Activated gamma-delta T cell treated with anti-CD3 and anti-CD28 coated beads, Interleukin-2, amount 50 U/mL, for 16 hours (primary cell): ENCODE results near the gene PLXNA4.

Experiments
- DNase-seq: peaks from one replicate; pipeline ENCODE4 v3.0.0-alpha.2; 2020; ENCODE audit warnings: low read depth

The PLXNA4 gene

DNA sequence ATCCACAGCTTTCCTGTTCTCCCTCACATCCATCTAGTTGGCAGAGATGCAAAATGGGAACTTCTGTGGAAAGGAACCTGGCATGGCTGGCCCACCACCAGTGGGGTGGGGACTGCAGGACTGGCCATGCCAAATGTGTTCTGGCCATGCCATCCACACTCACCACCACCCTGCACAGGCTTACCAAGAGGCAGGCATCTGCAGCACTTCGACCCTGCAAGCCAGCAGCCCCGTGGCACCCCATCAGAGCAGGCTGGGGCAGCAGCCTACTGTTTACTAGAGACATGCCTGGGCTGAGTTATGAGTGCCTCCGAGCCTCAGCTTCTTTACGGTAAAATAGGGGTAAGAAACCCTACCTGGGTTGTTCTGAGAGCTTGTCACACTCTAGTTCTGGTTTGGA lies 313.1 kb downstream of the PLXNA4 start:
- DNase-seq, result no peak

- DNase-seq, result no peak
These were observed 314.2 kb downstream of the PLXNA4 start for GRCh38 chr7:132262160-132262470.

DNA sequence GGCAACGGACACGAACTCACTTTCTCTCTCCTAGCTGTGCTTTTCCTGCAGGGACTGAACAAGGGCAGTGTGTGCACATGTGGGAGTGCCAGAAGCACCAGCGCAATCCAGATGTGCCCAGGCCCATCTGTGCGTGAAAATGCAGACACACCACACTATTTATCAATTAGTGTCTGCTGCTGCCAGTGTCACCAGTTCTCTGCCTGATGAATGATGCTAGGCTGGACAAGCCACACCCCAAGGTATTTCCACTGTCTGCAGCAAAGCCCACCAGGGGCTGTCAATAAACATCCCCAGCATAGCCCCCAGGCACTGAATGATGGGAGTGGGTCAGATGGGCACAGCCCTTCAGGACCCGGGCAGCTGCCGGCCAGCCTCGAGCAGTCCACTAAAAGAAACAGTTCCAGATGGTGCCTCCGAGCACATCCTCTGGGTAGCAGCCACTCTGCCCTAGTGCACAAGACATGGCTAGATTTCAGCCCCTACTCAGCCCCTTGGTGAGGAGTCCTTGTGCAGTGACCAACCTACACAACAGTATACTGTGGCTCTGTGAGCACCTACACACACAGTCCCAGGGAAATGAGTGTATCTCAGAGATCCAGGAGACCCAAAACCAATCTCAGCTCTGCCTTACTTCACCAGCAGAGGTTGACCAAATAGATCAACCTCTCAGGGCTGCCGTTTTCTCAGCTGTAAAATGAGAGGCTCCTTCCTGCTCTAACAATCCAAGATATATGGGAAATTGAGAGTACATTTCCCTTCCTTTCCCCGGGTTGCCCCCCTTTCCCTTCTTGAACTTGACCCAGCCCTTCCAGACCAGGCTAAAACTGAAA lies 314.7 kb downstream of the PLXNA4 start:
- no peak for DNase-seq

- no peak for DNase-seq
These were observed 318.0 kb downstream of the PLXNA4 start for GRCh38 chr7:132258231-132258630.

GRCh38 chr7:132257253-132257652 lies 319.0 kb downstream of the PLXNA4 start:
- no peak for DNase-seq

- DNase-seq, result no peak
These were observed 319.5 kb downstream of the PLXNA4 start for GRCh38 chr7:132256721-132257212.

DNA sequence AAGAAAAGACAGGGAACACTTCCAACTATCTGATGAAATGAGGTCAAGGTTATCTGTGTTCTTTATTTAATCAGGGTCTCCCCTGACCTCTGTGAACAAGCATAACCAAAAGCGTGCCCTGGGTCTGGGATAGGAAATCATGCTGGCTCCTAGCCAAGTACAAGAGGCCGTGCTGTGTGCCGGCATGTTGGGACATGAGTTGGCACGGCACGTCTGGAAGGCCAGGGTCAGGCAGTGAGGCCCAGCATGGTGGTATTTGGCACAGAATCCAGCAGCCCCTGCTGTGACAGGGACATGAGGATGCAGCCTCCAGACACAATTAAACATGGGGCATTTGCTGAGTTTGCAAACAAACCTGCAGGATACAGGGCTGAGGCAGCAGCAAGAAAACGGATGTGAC lies 320.4 kb downstream of the PLXNA4 start:
- DNase-seq, result no peak

- DNase-seq, result no peak
These were observed 321.0 kb downstream of the PLXNA4 start for GRCh38 chr7:132255115-132255797.

DNA sequence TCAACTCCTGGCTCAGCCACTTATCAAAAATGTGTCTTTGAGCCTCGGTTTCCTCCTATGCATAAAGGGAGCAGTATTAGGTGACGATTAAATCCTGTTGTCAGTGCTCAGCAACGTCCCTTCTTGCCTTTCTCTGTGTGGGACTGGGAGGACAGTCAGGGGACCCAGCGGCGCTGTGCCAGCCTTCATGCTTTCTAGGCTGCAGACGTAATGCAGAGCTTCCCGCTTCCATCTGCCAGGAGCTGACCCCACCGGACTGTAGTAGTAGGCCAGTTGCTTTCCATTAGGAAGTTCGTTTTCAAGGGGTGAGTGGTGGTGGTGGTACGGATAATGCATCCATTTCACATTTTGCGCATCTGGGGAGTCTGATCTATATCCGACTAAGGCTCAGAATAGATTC lies 321.8 kb downstream of the PLXNA4 start:
- no peak for DNase-seq

GRCh38 chr7:132252793-132253100 lies 323.5 kb downstream of the PLXNA4 start:
- no peak for DNase-seq

DNA sequence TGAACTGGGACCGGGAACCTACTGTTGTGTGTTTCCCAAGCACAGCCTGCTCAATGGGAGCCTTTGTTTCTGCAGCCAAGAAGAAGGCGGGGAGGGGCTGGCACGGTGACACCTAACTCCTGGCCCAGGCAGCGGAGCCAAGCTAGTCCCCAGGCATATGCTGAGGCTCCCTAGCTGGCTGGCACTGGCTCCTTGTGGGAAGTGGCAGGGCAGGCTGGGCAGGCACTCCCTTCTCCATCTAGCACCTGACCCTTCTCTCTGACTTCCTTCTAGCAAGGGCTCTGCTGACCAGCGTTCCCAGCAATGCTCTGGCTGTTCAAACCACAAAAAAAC lies 325.0 kb downstream of the PLXNA4 start:
- DNase-seq, result no peak

DNA sequence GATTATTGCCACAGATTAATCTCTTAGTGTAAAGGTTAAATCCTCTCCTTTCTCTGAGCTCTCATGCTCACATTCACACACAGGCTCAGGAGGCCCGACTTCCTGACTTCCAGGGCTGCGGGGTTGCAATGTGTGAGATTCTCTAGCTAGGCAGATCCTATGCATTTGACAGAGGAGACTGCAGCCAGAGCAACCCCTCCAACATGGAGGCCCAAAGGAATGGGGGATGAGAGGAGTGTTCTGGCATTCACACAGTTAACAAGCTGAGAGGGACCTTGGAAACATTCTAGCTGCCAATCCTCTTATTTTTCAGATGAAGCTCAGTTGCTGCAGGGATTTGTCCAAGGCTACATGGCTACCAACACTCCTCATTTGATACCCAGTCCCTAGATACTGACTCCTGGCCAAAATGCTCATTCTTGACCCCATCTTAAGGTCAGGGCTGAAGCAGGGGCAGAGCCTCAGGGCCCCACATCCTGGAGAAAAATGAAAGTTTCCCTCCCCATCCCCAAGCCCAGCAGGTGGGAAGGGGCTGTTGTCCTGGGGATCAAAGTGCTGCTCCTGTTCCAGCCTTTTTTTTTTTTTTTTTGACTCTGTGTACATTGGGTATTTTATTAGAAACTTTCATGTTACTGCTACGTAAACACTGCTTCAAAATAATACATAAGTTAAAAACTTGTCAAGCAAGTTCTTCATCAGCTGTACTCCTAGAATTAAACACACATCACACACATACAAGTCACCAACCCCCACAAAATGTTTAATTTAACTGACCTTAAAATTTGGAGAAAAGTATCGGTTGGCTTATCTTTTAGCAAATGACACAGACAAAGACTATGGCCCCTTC lies 325.6 kb downstream of the PLXNA4 start:
- no peak for DNase-seq

DNA sequence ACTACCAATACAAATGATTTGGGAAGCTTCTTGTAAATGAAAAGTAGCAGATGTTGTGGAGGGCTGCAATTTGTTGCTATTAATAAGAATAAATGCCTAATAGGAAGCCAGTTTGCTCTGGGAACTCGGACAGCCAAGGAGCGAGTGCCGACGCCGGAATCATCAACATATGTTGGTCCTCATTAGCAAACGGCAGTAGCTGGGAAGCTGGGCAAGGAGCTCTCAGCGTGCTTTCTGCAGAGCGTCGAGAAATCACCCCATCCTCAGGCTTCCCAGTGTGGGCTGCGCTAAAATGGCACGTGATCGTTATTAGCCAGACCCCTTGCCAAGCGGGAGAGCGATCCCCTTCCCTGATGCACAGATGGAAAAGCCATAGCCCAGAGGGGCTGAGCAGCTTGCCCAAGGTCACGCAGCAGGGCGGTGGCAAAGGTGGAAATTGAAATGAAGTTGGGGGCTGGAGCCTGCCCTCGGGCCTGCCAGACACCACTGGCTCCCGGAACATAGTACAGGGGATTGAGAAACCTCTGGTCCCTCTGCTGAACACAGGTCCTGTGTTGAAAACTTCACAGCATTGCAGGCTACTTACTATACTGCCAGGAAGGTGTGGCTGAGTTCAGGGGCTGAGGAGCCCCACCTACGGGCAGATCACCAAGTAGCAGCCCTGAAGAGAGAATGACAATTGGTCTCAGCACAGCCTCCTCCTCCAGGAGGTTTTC lies 326.9 kb downstream of the PLXNA4 start:
- no peak for DNase-seq

DNA sequence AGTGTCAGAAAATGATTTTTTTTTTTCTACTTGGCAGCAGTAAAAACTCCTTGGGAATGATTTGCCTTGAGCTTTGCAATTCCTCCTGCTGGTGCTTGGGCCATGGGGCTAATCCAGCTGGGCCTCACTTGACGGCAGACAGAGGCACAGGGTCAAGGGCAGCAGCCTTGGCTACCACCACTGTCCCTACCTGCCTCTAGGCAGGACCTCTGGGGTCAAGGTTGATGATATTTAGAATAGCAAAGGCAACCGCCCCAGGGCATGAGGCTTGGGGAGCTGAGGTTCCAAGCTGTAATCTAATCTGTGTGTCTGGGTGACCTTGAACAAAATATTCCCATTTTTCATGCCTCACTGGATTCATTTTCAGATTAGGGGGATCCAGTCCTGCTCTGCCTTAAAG lies 327.4 kb downstream of the PLXNA4 start:
- no peak for DNase-seq

DNA sequence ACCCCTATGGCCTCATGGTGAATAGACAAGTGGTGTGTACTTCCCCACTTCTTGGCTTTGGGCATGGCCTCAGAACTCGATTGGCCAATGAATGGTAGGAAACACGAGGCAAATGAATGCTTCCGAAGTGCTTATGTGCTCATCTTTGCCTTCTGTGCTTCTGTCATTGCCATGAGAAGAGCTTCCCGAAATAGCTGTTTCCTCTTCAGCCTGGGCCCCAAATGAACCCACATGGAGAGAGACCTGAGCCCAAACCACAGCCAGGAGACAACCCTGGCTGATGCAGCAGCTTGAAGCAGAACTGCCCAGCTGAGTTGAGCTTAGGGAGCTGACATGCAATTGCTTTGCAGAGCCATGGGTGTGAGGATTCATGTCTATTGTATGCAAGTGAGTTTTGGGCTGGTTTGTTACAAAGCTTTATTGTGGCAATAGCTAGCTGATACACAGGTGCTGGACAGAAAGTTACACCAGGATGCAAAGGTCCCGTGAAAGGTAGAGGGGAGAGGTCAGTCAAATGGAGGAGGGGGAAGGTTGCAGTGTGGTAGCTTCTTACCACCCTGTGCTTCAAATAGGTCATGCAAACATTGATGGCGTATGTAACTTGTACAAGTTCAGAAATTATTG lies 328.2 kb downstream of the PLXNA4 start:
- no peak for DNase-seq

- no peak for DNase-seq
These were observed 329.7 kb downstream of the PLXNA4 start for GRCh38 chr7:132246591-132246990.

DNA sequence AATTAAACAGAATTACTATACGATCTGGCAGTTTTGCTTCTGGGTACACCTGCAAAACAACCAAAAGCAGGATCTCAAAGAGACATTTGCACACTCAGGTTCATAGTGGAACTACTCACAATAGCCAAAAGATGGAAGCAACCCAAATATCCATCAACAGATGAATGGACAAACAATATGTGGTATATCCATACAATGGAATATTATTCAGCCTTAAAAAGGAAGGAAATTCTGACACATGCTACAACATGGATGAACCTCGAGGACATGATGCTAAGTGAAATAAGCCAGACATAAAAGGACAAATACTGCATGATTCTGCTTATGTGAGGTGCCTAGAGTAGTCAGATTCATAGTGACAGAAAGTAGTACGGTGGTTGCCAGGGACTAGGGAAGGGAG lies 330.7 kb downstream of the PLXNA4 start:
- DNase-seq, result no peak

- DNase-seq, result no peak
These were observed 331.3 kb downstream of the PLXNA4 start for GRCh38 chr7:132244903-132245480.

- DNase-seq, result no peak
These were observed 332.8 kb downstream of the PLXNA4 start for GRCh38 chr7:132243463-132243862.

DNA sequence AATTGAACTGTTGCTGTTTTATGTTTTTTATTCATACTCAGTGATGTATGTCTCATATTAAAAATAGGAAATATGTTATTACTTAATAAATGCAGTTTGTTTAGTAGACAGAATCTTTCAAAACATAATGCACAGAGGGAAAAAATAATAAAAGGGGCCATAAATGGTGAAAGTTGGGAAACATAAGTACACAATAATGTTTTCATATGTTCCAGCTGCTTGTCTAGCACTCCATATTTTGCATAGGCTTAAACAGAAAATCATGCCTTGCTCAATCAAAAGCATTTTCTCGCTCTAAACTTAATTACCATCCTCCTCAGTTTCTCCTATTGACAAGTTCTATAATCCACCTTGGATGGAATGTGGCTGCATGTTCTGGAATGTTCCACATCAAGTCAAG lies 333.2 kb downstream of the PLXNA4 start:
- no peak for DNase-seq

- DNase-seq, result no peak
These were observed 334.0 kb downstream of the PLXNA4 start for GRCh38 chr7:132242192-132242812.
